Ishikawa (cell line): ENCODE data around the gene GNB1L.

Source experiments
- CEBPB ChIP-seq: IDR thresholded peaks from 2 replicates; pipeline ENCODE4 v1.6.1; 2012
- CREB1 ChIP-seq: IDR thresholded peaks from 2 replicates; pipeline ENCODE4 v1.6.1; 2012; ENCODE audit warnings: low read depth
- EGR1 ChIP-seq: IDR thresholded peaks from 2 replicates; pipeline ENCODE4 v1.6.1; 2012
- EP300 ChIP-seq: IDR thresholded peaks from 2 replicates; pipeline ENCODE4 v1.6.1; 2012; ENCODE audit warnings: borderline replicate concordance
- FOXM1 ChIP-seq: IDR thresholded peaks from 2 replicates; pipeline ENCODE4 v1.6.1; 2012; ENCODE audit warnings: low read depth, borderline replicate concordance
- NFIC ChIP-seq: IDR thresholded peaks from 2 replicates; pipeline ENCODE4 v1.6.1; 2012
- RAD21 ChIP-seq: IDR thresholded peaks from 2 replicates; pipeline ENCODE4 v1.6.1; 2012; ENCODE audit warnings: low read depth
- TAF1 ChIP-seq: IDR thresholded peaks from 2 replicates; pipeline ENCODE4 v1.6.1; 2012; ENCODE audit warnings: low read depth, mild to moderate bottlenecking
- TCF12 ChIP-seq: IDR thresholded peaks from 2 replicates; pipeline ENCODE4 v1.6.1; 2012; ENCODE audit warnings: low read depth
- TEAD4 ChIP-seq: IDR thresholded peaks from 2 replicates; pipeline ENCODE4 v1.6.1; 2012
- USF1 ChIP-seq: IDR thresholded peaks from 2 replicates; pipeline ENCODE4 v1.6.1; 2012
- YY1 ChIP-seq: IDR thresholded peaks from 2 replicates; pipeline ENCODE4 v1.6.1; 2012; ENCODE audit warnings: low read depth
- ZBTB7A ChIP-seq: IDR thresholded peaks from 2 replicates; pipeline ENCODE4 v1.6.1; 2012; ENCODE audit warnings: low read depth
- TF ChIP-seq, protein P1 (sequence below): IDR thresholded peaks from 2 replicates; pipeline ENCODE4 v1.6.1; 2012; ENCODE audit warnings: low read depth, mild to moderate bottlenecking
- TF ChIP-seq, protein P2 (sequence below): IDR thresholded peaks from 2 replicates; pipeline ENCODE4 v1.6.1; 2012

The GNB1L gene

GRCh38 chr22:19793161-19793560 lies 61.5 kb downstream of the GNB1L start:
- TF ChIP-seq, protein P1, sequence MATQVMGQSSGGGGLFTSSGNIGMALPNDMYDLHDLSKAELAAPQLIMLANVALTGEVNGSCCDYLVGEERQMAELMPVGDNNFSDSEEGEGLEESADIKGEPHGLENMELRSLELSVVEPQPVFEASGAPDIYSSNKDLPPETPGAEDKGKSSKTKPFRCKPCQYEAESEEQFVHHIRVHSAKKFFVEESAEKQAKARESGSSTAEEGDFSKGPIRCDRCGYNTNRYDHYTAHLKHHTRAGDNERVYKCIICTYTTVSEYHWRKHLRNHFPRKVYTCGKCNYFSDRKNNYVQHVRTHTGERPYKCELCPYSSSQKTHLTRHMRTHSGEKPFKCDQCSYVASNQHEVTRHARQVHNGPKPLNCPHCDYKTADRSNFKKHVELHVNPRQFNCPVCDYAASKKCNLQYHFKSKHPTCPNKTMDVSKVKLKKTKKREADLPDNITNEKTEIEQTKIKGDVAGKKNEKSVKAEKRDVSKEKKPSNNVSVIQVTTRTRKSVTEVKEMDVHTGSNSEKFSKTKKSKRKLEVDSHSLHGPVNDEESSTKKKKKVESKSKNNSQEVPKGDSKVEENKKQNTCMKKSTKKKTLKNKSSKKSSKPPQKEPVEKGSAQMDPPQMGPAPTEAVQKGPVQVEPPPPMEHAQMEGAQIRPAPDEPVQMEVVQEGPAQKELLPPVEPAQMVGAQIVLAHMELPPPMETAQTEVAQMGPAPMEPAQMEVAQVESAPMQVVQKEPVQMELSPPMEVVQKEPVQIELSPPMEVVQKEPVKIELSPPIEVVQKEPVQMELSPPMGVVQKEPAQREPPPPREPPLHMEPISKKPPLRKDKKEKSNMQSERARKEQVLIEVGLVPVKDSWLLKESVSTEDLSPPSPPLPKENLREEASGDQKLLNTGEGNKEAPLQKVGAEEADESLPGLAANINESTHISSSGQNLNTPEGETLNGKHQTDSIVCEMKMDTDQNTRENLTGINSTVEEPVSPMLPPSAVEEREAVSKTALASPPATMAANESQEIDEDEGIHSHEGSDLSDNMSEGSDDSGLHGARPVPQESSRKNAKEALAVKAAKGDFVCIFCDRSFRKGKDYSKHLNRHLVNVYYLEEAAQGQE: no peak
- no peak for TF ChIP-seq CEBPB
- TF ChIP-seq TEAD4: no peak
- TF ChIP-seq YY1: no peak
- no peak for TF ChIP-seq FOXM1
- no peak for TF ChIP-seq USF1

GRCh38 chr22:19791894-19792293 lies 62.8 kb downstream of the GNB1L start:
- TF ChIP-seq USF1 (no peak), CREB1 (no peak), TEAD4 (no peak), NFIC (no peak), YY1 (no peak), CEBPB (no peak), FOXM1 (no peak), RAD21 (no peak), EP300 (no peak), TCF12 (no peak), EGR1 (no peak), ZBTB7A (no peak), TAF1 (no peak)
- TF ChIP-seq, protein P2, sequence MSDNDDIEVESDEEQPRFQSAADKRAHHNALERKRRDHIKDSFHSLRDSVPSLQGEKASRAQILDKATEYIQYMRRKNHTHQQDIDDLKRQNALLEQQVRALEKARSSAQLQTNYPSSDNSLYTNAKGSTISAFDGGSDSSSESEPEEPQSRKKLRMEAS: no peak

DNA sequence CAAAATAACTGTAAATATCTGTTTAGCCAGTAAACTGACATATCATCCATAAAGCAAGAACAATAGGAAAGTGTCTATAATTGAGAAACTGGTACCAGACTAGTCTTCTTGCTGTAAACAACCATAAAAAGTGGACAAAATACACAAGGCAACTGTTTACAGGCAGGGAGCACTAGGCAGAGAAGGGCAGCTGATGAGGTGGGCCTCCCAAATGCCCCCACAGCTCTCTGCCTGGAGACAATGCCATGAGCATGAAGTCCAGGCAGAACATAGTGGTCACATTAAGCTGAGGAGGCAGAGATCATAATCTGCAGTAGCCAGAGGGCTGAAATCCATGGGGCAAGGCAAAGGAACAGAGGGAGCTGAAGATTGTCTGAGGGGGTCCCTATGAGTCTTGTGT lies 63.4 kb downstream of the GNB1L start:
- no peak for TF ChIP-seq TAF1
- no peak for TF ChIP-seq CEBPB

DNA sequence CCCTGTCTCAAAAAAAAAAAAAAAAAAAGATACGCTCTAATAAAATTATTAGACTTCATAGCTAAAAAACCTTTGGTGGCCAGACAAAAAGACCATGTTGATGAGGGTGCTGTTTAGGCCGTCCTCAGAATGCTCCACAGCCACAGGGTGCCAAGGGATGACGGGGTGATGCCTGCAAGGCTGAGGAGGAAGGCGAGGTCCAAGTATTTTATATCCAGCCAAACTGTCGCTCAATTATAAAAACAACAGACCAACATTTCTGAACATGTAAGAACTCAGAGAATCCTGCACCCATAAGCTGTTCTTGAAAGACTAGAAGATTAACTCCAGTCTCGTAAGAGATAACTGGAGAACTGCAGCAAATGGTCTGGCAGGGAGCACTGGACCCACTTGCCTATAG lies 64.8 kb downstream of the GNB1L start:
- TF ChIP-seq TAF1: no peak

GRCh38 chr22:19789406-19789805 lies 65.3 kb downstream of the GNB1L start:
- TF ChIP-seq, protein P1: no peak
- no peak for TF ChIP-seq ZBTB7A
- no peak for TF ChIP-seq TAF1
- no peak for TF ChIP-seq FOXM1

- TF ChIP-seq EP300: no peak
- TF ChIP-seq, protein P1: no peak
- no peak for TF ChIP-seq NFIC
- TF ChIP-seq ZBTB7A: no peak
- no peak for TF ChIP-seq USF1
- no peak for TF ChIP-seq EGR1
- no peak for TF ChIP-seq TCF12
- TF ChIP-seq CEBPB: no peak
- TF ChIP-seq TAF1: no peak
- no peak for TF ChIP-seq TEAD4
- TF ChIP-seq CREB1: no peak
- TF ChIP-seq YY1: no peak
- TF ChIP-seq FOXM1: no peak
- no peak for TF ChIP-seq RAD21
- TF ChIP-seq, protein P2: no peak
Measured at GRCh38 chr22:19788661-19789225, 65.9 kb downstream of the GNB1L start.
